Peyer's patch (tissue), 4 donors: Measurements from ENCODE around the gene FPR3.

Experiments used
- POLR2A ChIP-seq, 2 donors: fragments of 450-650 bp; IDR thresholded peaks; one replicate each; pipeline ENCODE4 v1.5.1; 2017; ENCODE audit warnings: antibody characterized with exemption in 2 of 2, mild to moderate bottlenecking in 2 of 2, moderate library complexity in 2 of 2
- TF ChIP-seq, protein P1 (sequence below), 6 experiments: fragments of 450-650 bp in 4 of 6; fragments of 200-600 bp in 2 of 6; sonication (generic) in 1 of 6; IDR thresholded peaks; one replicate each; pipeline ENCODE4 v1.5.1; 2017 to 2019; ENCODE audit warnings: antibody characterized with exemption in 6 of 6, mild to moderate bottlenecking in 3 of 6, moderate library complexity in 1 of 6

- TF ChIP-seq POLR2A (IDR thresholded peaks at IDR 0.05), result no peak
- TF ChIP-seq, protein P1, sequence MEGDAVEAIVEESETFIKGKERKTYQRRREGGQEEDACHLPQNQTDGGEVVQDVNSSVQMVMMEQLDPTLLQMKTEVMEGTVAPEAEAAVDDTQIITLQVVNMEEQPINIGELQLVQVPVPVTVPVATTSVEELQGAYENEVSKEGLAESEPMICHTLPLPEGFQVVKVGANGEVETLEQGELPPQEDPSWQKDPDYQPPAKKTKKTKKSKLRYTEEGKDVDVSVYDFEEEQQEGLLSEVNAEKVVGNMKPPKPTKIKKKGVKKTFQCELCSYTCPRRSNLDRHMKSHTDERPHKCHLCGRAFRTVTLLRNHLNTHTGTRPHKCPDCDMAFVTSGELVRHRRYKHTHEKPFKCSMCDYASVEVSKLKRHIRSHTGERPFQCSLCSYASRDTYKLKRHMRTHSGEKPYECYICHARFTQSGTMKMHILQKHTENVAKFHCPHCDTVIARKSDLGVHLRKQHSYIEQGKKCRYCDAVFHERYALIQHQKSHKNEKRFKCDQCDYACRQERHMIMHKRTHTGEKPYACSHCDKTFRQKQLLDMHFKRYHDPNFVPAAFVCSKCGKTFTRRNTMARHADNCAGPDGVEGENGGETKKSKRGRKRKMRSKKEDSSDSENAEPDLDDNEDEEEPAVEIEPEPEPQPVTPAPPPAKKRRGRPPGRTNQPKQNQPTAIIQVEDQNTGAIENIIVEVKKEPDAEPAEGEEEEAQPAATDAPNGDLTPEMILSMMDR (IDR thresholded peaks at IDR 0.05), result no peak
Observed at GRCh38 chr19:51788029-51788428, 6.9 kb upstream of the FPR3 start.
